Measurements from ENCODE around the gene TSPAN17.

Gene TSPAN17

GRCh38 chr5:176624142-176624541 lies 23.1 kb upstream of the TSPAN17 start:
- DNase-seq = no peak

- no peak for DNase-seq
These were observed 22.3 kb upstream of the TSPAN17 start for GRCh38 chr5:176624938-176625337.

GRCh38 chr5:176625512-176625911 lies 21.8 kb upstream of the TSPAN17 start:
- no peak for DNase-seq

GRCh38 chr5:176625966-176626875 lies 21.1 kb upstream of the TSPAN17 start:
- DNase-seq = no peak

- no peak for DNase-seq
These were observed 20.4 kb upstream of the TSPAN17 start for GRCh38 chr5:176626876-176627236.

- no peak for DNase-seq
These were observed 19.7 kb upstream of the TSPAN17 start for GRCh38 chr5:176627582-176627981.

- no peak for DNase-seq
These were observed 18.7 kb upstream of the TSPAN17 start for GRCh38 chr5:176628406-176629228.

GRCh38 chr5:176629317-176629852 lies 17.9 kb upstream of the TSPAN17 start:
- DNase-seq = no peak

- peak; percentile 17 for DNase-seq
These were observed 17.2 kb upstream of the TSPAN17 start, which contains the start of the genes EIF4E1B and SNCB for GRCh38 chr5:176629853-176630680. Gene EIF4E1B (plus strand): TSS chr5:176630675. CDS start chr5:176642788, 12,113 bp downstream. Gene SNCB (minus strand): TSS chr5:176630534. CDS start chr5:176629654, 880 bp downstream.

GRCh38 chr5:176630681-176631222 lies 16.5 kb upstream of the TSPAN17 start:
- DNase-seq = no peak

- no peak for DNase-seq
These were observed 15.7 kb upstream of the TSPAN17 start for GRCh38 chr5:176631383-176632200.

GRCh38 chr5:176632745-176633144 lies 14.5 kb upstream of the TSPAN17 start:
- no peak for DNase-seq

- DNase-seq = no peak
These were observed 13.7 kb upstream of the TSPAN17 start for GRCh38 chr5:176633598-176633997.

GRCh38 chr5:176636426-176636825 lies 10.9 kb upstream of the TSPAN17 start:
- no peak for DNase-seq

- no peak for DNase-seq
These were observed 9.7 kb upstream of the TSPAN17 start for GRCh38 chr5:176637556-176637955.

GRCh38 chr5:176638437-176638836 lies 8.8 kb upstream of the TSPAN17 start:
- no peak for DNase-seq

- no peak for DNase-seq
These were observed 8.1 kb upstream of the TSPAN17 start for GRCh38 chr5:176639208-176639607.

- DNase-seq = no peak
These were observed 7.3 kb upstream of the TSPAN17 start for GRCh38 chr5:176639981-176640380.

GRCh38 chr5:176640616-176641015 lies 6.7 kb upstream of the TSPAN17 start:
- DNase-seq = no peak

GRCh38 chr5:176642675-176643490 lies 4.4 kb upstream of the TSPAN17 start:
- no peak for DNase-seq

Data from T1000 (cell line).